Stimulated activated CD4-positive, alpha-beta T cell treated with anti-CD3 and anti-CD28 coated beads, Interleukin-15, amount 100 ng/mL, for 24 hours (primary cell): Measurements from ENCODE around the gene BICD1.
A peak's percentile ranks its signal among the peaks of the same experiment; 100 is the strongest.

Experiments
- DNase-seq: peaks from one replicate; pipeline ENCODE4 v3.0.0-alpha.2; 2020

The BICD1 gene

DNA sequence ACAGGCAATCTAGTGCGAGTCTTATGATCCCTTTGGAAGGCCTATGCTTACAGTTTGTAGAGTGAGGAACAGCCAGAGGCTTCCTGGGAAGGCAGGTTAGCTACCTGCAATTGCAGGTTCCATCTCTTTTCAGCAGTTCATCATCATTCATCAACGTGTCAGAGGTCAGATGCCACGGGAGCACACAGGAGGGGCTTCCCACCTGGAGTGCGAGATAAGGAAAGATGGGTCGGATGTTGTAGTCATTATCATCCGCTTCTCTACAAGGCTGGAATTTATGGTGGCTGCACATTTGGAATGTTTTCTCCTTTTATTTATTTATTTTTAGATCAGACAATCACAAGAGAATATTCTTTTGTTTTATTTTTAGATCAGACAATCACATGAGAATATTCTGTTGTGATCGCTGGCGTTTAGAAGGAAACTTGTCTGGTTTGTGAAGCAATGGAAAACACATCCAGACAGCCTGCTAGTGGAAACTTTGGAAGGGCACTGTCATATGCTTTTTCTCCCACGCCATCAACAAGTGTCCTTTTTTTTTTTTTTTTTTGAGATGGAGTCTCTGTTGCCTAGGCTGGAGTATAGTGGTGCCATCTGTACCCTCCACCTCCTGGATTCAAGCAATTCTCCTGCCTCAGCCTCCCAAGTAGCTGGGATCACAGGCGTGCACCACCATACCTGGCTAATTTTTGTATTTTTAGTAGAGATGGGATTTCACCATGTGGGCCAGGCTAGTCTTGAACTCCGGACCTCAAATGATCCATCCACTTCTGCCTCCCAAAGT, 1.9 kb upstream of the BICD1 start:
- DNase-seq, result no peak

DNA sequence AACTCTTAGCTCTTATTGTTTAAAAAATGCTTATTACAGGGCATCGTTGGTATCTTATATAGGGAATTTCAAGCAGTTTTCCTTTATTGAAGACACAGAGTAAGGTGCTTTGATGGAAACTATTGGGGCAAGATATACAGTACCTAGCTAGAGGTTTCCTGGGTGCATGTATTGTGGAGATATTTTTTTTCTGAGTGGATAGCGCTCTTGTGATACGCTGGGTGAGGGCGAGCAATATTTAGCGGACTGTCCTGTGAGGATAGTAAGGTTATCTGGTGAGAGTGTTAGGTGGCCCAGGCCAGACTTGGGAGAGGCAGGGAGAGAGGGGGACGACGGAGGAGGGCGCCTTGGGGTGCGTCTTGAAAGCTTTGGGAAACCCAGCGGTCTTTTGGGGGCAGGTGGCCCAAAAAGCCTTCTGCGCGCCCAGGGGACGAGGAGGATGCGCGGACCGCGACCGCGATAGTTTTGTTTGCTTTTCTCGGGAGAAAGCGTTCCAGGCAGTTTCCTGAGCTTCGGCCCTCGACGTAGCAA, 596 bp upstream of the BICD1 start:
- no peak for DNase-seq

DNA sequence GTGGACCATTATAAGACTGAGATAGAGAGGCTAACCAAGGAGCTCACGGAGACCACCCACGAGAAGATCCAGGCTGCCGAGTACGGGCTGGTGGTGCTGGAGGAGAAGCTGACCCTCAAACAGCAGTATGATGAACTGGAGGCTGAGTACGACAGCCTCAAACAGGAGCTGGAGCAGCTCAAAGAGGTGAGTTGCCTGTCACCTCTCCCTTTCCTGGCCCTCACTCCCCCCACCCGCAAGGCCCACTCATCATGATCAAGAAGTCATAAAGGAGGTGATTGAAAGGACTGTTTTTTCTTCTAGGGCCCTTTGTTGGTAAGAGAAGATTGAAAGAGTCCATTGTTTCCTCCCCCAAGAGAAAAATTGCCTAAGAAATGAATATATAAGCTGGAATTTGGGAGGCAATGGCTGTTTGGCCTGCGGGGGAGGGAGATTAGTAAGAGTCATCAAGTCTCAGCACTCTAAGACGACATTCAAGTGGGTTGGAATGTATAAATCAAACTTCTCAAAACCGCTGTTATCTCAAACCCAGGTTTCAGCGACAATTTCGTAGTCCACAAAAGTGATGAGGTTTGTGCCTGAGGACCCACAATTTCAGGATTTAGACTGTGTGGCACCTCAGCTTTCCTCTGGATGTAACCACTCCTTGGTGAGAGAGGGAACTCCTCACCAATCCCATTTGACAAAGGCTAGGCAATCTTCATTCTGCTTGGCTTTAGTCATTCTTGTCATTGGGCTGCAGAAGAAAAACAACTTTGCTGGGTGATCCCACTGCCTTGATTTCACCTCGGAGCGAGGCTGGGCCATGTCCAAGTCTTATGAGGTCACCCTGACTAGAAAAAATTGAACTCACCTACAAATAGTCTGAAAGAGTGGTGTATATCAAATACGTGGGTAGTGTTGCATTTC, 966 bp downstream of the BICD1 start:
- peak; percentile 59 for DNase-seq

DNA sequence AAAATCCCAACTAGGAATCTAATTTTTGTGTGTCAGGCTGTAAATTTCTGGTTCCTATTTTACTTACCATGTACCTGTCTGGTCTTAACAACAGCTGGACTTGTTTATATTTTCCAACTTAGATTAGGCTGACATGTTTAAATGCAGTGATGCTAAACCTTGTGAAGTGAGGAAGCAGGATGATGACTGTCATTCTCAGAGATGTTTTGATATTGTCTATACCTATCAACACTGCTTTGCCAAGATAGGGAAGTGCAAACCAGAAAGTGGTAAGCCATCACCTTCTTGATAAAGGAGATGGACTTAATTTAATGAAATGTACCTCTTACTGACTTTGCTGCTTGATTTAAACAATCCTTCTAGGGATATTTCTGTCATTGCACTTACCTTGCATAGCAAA, 2.1 kb downstream of the BICD1 start:
- no peak for DNase-seq

DNA sequence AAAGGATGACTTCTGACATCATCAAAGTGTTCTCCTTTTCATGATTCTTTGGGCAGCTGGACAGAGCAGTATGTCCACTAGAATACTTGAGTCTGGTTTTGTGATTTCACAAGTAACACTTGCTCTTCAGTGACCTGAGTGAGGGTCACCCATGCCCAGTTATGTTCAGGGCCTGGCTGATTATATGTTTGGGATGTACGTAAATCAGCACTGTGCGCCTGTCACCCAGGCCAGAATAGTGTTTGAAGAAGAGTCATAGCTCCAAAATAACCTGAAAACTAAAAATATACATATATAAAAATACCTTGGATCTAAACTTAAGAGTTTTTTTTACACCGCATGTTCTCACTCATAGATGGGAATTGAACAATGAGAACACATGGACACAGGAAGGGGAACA, 3.8 kb downstream of the BICD1 start:
- DNase-seq, result no peak

DNA sequence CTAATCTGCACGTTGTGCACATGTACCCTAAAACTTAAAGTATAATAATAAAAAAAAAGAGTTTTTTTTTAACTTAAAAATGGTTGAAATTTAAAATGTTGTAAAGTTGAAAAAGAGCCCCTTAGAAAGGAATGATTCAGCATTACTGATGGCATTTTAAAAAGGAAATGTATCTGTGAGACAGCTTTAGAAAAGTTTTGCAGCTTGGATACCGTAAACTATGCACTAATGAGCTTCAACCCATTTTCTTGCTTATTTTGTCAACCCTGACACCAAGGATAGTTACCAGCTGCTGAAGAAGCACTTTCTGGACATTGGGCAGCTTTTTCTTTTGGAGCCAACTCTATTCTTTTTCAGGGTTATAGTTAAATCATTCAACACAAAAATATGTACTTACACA, 4.3 kb downstream of the BICD1 start:
- no peak for DNase-seq

DNA sequence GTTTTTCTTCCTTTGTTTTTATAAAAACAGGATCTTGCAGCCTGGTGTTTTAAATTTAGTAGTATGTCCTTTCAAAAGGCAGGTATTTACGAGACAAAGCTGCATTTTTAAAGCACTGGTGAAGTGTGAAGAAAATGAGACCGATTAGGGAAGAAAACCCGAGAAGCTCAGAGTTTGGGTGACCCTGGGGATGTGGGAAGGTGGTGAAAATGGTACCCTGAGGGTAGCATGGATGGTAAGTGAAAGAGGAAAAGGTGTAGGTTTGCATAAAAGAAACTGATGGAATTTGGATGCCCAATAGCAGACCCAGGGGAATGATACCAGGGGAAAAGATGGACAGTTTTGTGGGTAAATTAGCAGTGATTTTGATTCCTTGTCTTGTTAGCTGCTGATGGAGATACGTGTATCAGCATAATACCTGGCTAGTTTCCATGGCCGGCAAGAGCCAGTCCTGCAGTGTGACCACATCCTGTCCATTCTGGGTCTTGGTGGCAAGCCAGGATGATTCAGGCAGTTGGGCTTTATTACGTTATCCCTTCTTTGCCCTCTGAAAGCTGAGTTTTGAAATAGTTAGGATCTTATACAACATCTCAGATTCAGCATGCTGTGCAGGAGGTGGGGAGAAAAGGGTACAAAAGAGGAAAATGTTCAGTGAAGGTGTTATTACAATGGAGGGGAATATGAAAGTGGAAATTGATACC, 8.9 kb downstream of the BICD1 start:
- no peak for DNase-seq

DNA sequence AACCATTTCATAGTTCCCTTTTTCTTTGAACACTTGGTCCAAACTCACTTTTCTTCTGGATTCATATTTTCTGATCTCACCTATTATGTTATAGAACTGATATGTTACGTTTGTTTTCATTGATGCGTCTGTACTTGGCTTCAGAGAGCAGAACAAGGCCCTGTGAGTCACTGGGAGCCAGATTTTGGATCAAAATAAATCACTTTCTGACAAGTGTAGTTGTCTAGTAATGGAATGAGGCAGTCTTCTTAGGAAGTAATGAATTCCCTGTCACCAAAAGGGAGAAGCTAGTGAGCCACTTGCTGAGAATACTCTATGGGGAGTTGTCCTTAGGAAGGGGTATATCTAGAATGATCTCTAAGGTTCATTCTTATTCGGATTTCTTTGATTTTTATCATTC, 10.2 kb downstream of the BICD1 start:
- no peak for DNase-seq

DNA sequence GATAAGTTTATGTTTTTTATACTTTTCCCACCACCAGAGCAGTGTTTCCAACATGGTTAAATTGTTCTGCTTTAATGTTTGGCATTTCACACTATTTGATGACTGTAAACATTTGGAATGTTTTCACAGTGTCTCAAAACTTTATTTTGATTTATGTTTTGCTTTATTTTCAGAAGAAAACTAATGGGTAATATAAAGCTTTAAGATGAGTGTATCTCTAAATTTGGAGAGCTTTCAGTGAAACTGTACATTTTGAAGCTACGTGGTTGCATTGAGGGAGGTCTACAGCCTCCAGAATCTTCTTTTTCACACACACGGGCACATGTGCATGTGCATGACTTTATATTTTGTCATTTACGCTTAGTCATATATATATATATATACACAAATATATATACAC, 10.7 kb downstream of the BICD1 start:
- DNase-seq, result no peak

DNA sequence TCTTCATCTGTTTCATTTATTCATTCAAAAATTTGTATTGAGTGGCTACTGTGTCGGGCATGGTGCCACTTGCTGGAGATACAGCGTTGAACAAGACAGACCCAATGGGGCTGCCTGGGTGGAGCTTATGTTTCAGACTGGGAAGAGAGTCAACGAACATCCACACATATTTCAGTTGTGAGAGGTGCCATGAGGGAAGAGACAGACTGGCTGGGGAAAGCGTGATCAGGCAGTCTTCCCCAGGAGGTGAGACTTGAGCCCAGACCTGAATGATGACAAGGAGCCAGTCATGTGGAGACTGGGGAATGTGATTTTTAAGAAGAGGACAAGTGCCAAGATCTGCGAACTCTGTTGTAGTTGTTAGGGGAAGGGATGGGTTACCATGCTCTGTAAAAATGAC, 12.2 kb downstream of the BICD1 start:
- no peak for DNase-seq

DNA sequence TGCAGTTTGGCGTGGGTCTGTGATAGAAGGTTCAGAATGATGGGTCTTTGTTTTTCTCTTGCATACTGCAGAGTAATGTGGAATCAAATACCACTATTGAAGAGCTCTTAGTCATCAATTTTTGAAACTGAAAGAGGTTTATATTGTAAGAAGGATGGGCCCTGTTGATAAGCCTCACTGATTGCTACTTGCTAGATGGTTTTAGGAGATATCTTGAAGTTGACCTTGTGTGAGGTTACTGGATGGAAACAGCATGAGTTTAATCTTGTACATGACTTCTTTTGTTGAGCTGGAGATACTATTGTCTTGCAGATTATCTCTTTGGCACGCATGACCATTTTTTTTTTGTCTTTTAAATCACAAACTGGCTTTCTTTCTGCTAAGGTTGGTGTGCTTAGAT, 13.8 kb downstream of the BICD1 start:
- DNase-seq, result no peak

DNA sequence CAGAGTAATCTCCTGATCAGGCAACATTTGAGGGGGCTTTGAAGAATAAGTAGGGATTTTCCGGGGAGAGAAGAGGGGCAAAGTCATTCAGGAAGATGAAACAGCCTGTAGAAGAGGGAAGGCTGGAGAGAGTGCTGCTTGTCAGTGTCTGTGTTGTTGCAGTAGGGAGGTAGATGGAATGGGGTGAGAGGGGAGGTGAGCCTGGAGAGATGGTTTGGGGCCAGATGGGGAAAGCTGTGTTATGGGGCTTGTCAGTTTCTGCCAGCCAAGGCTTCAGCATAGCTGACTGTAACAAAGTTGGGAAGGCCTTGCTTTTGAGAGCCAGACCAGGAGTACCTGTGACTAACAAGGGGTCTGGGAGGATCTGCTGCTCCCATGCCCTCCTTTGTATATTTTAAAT, 18.0 kb downstream of the BICD1 start:
- no peak for DNase-seq

DNA sequence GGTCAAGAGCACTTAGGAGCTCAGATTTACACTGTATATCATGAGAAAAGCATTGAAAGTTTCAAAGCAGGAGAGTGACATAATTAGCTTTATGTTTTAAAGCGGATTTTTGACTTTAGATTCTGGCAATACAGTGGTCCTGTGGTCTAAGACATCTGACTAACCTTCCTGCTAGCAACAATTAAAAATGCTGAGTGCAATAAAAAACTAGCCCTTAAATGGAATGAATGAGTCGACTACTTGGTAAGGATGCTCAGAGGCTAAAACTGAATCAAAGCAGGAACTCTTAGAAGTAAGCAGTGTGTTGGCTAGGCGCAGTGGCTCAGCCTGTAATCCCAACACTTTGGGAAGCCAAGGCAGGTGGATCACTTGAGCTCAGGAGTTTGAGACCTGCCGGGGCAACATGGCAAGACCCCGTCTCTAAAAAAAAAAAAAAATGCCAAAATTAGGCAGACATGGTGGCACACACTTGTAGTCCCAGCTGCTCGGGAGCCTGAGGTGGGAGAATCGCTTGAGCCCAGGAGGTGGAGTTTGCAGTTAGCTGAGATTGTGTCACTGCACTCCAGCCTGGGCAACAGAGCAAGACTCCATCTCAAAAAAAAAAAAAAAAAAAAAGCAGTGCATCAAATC, 18.9 kb downstream of the BICD1 start:
- no peak for DNase-seq

DNA sequence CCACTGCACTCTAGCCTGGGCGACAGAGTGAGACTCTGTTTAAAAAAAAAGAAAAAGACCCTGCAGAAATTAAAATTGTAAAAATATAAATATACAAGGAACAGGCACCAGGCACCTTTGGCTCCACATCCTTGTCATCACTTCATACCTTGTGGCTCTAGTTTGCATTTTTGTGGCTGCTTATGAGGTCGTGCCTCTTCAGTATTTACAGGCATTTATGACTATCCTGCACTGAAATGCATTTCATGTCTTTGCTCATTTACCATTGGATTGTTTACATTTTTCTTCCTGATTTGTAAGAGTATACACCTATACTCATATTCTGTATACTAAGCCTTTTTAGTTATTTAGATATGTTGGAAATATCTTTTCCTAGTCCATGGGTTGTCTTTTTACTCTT, 20.1 kb downstream of the BICD1 start:
- DNase-seq, result no peak

DNA sequence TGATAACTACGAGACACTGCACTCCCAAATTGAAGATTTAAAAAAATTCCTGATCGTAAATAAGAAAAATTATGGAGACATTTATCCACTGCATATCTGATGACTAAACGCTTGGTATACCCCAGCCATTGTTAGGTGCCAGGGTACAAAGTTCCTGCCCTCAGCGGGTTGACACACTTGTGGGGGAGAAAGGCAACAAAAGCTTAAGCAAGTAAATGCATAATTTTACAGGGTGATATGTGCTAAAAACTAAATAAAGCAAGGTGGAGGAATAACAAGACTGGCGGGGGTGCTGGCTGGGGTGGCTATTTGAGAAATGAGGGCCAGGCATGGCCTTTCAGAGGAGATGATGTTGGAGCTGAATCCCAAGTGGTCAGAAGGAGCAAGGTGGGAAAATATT, 25.0 kb downstream of the BICD1 start:
- no peak for DNase-seq

DNA sequence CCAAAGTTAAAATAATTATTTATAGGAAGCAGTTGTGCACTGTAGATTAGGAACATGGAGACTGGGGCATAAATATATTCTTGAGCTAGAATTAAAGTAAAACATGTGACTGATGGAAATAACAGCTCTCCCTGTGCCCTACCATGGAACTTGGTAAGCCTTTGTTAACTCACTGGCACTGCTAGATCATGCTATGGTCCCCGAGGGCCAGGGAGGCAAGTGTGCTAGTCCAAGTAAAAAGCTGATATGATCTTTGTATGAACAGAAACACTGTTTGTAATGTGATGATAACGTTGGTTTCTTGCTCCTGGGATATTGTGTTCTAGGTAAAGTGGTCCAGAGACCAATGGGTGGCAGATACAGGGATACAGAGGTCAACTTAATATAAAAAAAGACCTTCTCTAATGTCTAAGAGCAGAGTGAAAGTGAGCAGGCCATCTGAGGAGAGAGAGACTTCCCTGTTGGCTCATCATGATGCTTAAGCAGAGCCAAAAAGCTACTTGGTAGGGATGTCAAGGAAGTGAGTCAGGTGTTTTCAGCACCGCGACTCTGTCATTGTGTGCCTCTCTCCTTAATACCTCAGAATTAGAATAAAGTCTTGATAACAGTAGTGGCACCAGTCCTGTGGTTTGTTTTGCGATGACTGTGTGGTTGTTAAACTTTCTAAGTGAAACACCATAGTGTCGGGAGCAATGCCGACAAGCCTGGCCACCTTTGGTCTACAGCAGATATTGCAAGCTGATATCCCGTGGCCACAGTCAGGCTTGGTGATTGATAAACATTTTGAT, 27.6 kb downstream of the BICD1 start:
- peak; percentile 77 for DNase-seq

DNA sequence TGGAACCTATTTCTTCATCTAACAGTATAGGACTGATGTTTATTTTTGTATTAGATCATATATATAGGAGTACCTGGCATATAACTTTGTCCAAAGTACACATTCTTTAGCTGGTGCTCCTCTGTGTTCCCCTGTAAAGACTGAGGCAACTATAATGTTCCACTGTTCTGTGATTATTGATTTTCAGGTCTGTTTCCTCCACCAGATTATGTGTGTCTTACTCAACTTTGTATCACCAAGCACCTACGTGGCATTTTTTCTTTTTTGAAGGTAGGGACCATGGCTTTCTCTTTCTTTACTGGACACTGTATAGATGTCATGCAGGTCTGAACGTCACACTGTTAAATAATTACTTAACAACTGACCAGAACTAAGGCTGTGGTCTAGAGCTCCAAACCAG, 29.3 kb downstream of the BICD1 start:
- DNase-seq, result no peak

DNA sequence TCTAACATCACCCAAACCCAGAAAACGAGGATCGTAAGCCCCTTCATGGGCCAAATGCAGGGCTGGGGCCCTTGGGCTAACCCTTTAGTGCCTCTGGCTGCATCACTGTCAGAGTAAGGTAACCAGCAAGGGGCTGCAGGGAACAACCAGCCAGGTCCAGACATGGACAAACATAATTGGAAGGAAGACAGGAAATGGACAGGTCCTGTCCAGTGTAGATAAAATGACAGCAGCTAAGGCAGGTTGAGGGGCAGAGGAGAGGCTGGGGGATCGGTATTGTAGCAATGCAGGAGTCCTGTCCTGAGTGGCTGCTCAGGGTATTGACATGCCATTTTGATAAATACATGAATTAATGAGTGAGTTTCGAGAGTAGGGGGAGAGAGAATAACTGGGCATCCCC, 29.8 kb downstream of the BICD1 start:
- DNase-seq, result no peak

DNA sequence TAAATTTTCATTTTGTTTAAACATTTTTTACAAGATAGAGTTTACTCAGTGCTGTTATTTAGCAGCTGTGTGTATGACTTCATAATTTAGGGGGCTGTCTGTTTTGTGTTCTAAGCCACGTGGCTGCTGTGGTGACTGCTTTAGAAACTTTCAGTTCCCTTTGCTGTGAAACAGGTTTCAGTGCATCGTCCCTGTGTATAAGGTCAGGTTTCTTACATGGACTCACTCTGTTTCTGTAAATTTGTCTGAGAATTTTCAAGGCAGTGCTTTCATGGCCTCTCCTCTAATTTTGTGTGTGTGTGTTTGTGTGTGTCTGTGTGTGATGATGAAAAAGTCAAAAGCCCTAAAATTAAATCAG, 32.4 kb downstream of the BICD1 start:
- DNase-seq, result peak; percentile 44

DNA sequence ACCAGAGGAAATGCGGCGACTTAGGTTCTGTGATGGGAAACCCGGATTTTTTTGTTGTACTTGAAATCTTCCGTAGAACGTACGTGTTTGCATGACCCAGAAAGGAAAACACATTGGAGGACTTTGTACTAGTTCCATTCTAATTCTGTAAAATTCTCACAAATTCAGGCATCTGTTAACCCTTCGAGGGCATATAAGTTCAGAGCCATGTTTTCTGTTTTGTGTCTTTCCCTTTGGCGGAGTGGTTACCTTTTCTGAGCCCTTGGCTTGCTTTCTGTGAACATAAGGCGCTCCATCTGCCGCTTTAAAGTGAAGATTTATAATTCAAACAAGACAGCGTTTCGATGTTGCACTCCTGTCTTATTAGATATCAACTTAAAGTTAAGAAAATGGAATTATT, 34.2 kb downstream of the BICD1 start:
- no peak for DNase-seq

DNA sequence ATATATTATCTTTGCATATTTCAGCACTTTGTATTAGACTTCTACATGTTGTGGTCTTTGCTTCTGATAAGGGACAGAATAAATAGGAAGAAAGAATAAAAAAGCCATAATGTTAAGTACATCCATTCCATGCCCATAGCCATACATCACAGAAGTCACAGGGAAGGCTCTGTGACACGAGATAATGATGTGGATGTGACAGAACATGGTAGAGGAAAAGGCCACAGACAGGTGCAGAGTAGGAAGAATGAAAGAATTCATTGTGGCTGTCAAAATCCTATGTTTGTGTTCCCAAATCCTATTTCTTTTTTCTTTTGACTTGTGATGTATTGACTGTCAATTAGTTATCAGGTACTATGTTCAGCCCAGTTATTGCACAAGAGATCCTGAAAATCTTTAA, 38.4 kb downstream of the BICD1 start:
- no peak for DNase-seq
